ENCODE measurements around the gene MRLN. TPM values are rescaled to one million over a fixed set of nuclear protein-coding genes. Genes with fewer than 3 reads are reported as not detected.

Gene MRLN
- total RNA-seq, 4 donors from 2014 or later, result not detected

- no peaks in the 10 kb centered on the region for H3K9me3 ChIP-seq
- no peak for TF ChIP-seq CTCF (IDR thresholded peaks at IDR 0.05)
- TF ChIP-seq POLR2A (IDR thresholded peaks at IDR 0.05), result no peak
- no peak for TF ChIP-seq POLR2AphosphoS5 (IDR thresholded peaks at IDR 0.05)
- TF ChIP-seq EP300 (IDR thresholded peaks at IDR 0.05), result no peak
- H3K4me1 ChIP-seq, result peaks cover 0 to 12% (median 8%) of the 10 kb centered on the region in 3 donors
- 64% methylated on average over 2 of the region's 2 CpGs; no CpG with 5 or more reads in 1 of the 2 donors for WGBS, 2 donors (ENCODE audit: low coverage in 1 of 2)
- H3K27me3 ChIP-seq, result peaks cover 7% of the 10 kb centered on the region
- H3K36me3 ChIP-seq, result no peaks in the 10 kb centered on the region
- no peak overlapping the region for H3K27ac ChIP-seq
- ATAC-seq, result no peak
- no peak overlapping the region for H3K4me3 ChIP-seq
Observed at GRCh38 chr10:59704630-59705029, 48.6 kb downstream of the MRLN start.

GRCh38 chr10:59702347-59702746 lies 50.9 kb downstream of the MRLN start:
- WGBS, 2 donors (ENCODE audit: low coverage in 1 of 2), result 83 to 86% methylated on average over 4 of the region's 4 CpGs
- no peaks in the 10 kb centered on the region for H3K36me3 ChIP-seq
- no peak overlapping the region for H3K27ac ChIP-seq
- H3K4me3 ChIP-seq, result no peak overlapping the region
- ATAC-seq, result no peak
- H3K4me1 ChIP-seq, result no peaks in the 10 kb centered on the region
- TF ChIP-seq POLR2A (IDR thresholded peaks at IDR 0.05), result no peak
- no peak for TF ChIP-seq CTCF (IDR thresholded peaks at IDR 0.05)
- no peak for TF ChIP-seq EP300 (IDR thresholded peaks at IDR 0.05)
- no peak for TF ChIP-seq POLR2AphosphoS5 (IDR thresholded peaks at IDR 0.05)
- no peaks in the 10 kb centered on the region for H3K9me3 ChIP-seq
- H3K27me3 ChIP-seq, result no peaks in the 10 kb centered on the region

GRCh38 chr10:59700709-59701108 lies 52.5 kb downstream of the MRLN start:
- Histone ChIP-seq H3K36me3 (no peaks in the 10 kb centered on the region), H3K4me1 (no peaks in the 10 kb centered on the region), H3K27me3 (no peaks in the 10 kb centered on the region), H3K9me3 (no peaks in the 10 kb centered on the region), H3K4me3 (no peak overlapping the region), H3K27ac (no peak overlapping the region)
- TF ChIP-seq EP300 (IDR thresholded peaks at IDR 0.05) (no peak), POLR2AphosphoS5 (IDR thresholded peaks at IDR 0.05) (no peak), POLR2A (IDR thresholded peaks at IDR 0.05) (no peak), CTCF (IDR thresholded peaks at IDR 0.05) (no peak)
- no peak for ATAC-seq
- 38 to 44% methylated on average over 2 to 4 of the region's 4 CpGs for WGBS, 2 donors (ENCODE audit: low coverage in 1 of 2)

GRCh38 chr10:59698326-59698725 lies 54.9 kb downstream of the MRLN start:
- no peak overlapping the region for H3K4me3 ChIP-seq
- no peaks in the 10 kb centered on the region for H3K4me1 ChIP-seq
- TF ChIP-seq POLR2AphosphoS5 (IDR thresholded peaks at IDR 0.05) (no peak), POLR2A (IDR thresholded peaks at IDR 0.05) (no peak), CTCF (IDR thresholded peaks at IDR 0.05) (no peak), EP300 (IDR thresholded peaks at IDR 0.05) (no peak)
- ATAC-seq, result no peak
- WGBS, 2 donors (ENCODE audit: low coverage in 1 of 2), result 67 to 71% methylated on average over 1 of the region's 1 CpG
- H3K36me3 ChIP-seq, result no peaks in the 10 kb centered on the region
- no peaks in the 10 kb centered on the region for H3K9me3 ChIP-seq
- no peaks in the 10 kb centered on the region for H3K27me3 ChIP-seq
- no peak overlapping the region for H3K27ac ChIP-seq

GRCh38 chr10:59695637-59696036 lies 57.6 kb downstream of the MRLN start:
- H3K27ac ChIP-seq, result no peak overlapping the region
- H3K27me3 ChIP-seq, result no peaks in the 10 kb centered on the region
- H3K4me3 ChIP-seq, result no peak overlapping the region
- 68 to 71% methylated on average over 3 of the region's 3 CpGs for WGBS, 2 donors (ENCODE audit: low coverage in 1 of 2)
- no peaks in the 10 kb centered on the region for H3K9me3 ChIP-seq
- TF ChIP-seq CTCF (IDR thresholded peaks at IDR 0.05), result no peak
- no peak for TF ChIP-seq POLR2AphosphoS5 (IDR thresholded peaks at IDR 0.05)
- no peak for TF ChIP-seq POLR2A (IDR thresholded peaks at IDR 0.05)
- no peak for TF ChIP-seq EP300 (IDR thresholded peaks at IDR 0.05)
- ATAC-seq, result no peak
- H3K36me3 ChIP-seq, result no peaks in the 10 kb centered on the region
- no peaks in the 10 kb centered on the region for H3K4me1 ChIP-seq

Data from gastroesophageal sphincter (tissue), 4 donors.